Endometrium (tissue), 2 donors: ENCODE data around the gene FGFBP3.
"Not testable (repeated sequence)": the region's sequence is repeated elsewhere in the genome, so short reads cannot be mapped to it uniquely, and the experiment has no call there.

Experiments
- FAIRE-seq: peaks from 2 replicates; lab custom pipeline; 2012; peaks lifted over from hg19 to GRCh38; lab: Jason Lieb, UNC
- donor health status: control.
- donor health status: control.

The FGFBP3 gene

GRCh38 chr10:91901784-91902677 is 7.3 kb downstream of the FGFBP3 start:
- no peak for FAIRE-seq

GRCh38 chr10:91897421-91897820 is 11.9 kb downstream of the FGFBP3 start:
- FAIRE-seq: no peak

- no peak for FAIRE-seq
Observed at GRCh38 chr10:91896212-91896756, 13.0 kb downstream of the FGFBP3 start.

DNA sequence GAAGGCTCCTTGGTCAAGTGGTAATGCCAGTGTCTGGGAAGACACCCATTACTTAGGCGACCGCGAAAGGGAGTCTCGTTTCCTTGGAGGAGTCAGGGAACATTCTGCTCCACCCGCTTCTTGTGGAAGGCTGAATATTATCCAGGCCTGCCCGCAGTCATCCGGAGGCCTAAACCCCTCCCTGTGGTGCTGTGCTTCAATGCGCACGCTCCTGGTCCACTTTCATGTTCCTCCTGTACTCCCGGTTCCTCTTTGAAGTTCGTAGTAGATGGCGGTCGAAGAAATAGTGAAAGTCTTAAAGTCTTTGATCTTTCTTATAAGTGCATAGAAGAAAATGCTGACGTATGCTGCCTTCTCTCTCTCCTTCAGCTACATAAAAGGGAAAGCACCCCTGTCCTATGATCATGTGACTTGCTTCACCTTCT is 15.0 kb downstream of the FGFBP3 start:
- not testable (repeated sequence) for FAIRE-seq

DNA sequence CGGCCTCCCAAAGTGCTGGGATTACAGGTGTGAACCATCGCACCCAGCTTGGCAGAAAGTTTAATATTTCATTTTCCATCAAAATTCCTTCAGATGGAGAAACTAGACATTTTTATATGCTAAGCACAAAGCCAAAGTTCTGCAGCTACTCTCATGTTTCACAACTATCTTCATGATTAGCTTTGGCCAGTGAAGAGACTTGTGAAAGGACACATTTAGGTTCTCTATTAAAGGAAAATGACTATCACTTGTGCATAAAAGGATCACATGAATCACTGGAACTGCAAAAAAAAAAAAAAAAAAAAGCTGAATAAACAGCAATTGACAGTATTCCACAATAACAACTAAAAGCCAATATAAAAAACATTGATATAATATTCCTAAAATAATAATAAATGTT is 16.2 kb downstream of the FGFBP3 start:
- FAIRE-seq: no peak

DNA sequence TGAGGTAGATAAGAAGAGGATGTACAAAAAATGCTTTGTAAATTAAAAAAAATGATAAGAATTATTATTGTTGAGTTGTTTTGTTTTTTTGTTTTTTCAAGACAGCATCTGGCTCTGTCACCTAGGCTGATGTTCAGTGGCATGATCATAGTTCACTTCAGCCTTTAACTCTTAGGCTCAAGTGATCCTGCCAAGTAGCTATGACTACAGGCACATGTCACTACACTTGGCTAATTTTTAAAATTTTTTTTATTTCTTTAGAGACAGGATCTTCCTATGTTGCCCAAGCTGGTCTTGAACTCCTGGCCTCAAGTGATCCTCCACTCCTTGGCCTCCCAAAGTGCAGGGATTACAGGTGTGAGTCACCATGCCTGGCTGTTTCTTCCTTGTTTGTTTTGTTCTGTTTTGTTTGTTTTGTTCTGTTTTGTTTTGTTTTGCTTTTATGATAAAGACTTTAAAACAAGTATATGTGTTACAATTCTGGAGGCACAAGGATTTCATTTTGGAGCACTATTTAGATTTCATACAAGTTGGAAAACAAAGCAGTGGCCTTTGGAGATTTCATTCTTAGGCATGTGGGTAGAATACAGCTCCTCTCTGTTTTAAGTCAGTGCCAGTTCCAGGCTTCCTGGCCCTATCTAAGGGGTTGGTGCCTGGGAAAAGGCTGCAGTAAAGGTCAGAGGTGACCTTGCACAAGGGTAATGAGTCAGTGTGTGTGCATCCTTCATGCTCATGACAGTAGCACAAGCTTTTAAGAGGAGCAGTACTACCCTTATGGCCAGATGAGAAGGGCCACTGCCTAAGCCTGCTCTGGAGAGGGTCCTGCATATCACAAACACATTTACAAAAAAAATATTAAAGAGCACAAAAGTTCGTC is 17.9 kb downstream of the FGFBP3 start:
- no peak for FAIRE-seq

GRCh38 chr10:91887272-91888076 is 21.8 kb downstream of the FGFBP3 start:
- FAIRE-seq: no peak

GRCh38 chr10:91886954-91887271 is 22.4 kb downstream of the FGFBP3 start:
- no peak for FAIRE-seq

DNA sequence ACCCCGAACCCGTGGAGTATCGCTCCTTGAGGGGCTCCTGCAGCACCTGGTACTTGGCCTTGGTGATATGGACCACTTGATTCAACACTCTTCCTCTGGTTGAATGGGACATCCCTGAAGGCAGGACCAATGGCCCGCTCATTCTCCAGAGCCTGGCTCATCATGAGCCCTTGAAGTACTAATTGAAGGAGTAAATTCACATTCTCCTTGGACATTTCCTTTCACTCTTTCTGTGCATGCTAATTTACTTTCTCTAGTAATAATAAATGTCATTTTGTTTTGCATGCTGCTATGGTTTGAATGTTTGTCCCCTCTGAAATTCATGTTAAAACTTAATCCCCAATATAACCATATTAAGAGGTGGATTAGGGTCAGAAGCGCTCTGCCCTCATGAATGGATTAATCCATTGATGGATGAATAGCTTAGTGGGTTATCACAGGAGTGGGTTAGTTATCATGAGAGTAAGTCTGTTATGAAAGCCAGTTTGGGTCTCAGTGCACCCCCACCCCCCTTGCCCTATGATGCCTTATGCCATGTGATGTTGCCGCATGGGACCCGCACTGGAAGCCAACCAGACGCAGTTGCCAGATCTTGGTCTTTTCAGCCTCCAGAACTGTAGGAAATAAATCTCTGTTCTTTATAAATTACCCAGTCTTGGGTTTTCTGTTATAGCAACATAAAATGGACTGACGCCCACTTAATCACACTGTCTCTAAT is 23.8 kb downstream of the FGFBP3 start:
- FAIRE-seq: no peak

DNA sequence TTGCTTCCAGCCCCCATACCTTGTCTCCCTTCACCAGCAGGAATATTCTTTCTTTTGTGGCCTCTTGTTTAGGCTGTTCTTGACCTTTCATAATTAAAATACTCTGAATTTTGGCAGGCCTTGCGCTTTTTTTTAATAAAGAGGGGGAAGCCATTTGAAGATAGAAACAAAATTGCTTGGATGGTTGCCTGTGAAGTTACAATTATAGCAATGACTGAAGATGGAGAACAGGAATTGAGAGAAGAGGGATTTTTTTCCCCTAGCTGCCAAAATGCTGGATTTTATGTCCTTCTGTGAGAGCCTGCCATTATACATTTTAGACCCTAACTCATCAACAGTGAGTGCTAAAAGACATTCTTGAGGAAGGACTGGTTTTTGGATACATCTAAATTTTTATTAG is 24.8 kb downstream of the FGFBP3 start:
- no peak for FAIRE-seq

GRCh38 chr10:91883549-91884444 is 25.5 kb downstream of the FGFBP3 start:
- FAIRE-seq: no peak

DNA sequence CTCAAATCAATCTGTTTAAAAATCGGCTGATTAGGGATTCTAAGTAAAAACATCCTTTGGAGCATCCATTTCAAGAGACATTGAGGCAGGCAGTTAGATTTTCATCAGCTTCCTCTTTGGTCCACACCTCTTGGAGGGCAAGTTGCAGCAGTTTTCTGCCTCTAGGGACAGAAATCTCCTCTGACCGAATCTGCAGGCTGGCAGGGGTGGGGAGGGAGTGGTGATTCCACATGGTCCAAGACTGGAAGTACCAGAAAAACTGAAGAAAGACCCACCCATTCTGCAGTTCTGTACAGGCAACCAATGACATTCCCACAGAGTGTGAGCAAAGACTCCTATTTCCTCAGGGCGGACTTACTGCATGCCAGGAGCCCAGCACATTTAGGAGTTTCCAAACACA is 29.0 kb downstream of the FGFBP3 start:
- no peak for FAIRE-seq

- FAIRE-seq: no peak
Observed at GRCh38 chr10:91879515-91880170, 29.6 kb downstream of the FGFBP3 start.

- no peak for FAIRE-seq
Observed at GRCh38 chr10:91875779-91876178, 33.5 kb downstream of the FGFBP3 start.

DNA sequence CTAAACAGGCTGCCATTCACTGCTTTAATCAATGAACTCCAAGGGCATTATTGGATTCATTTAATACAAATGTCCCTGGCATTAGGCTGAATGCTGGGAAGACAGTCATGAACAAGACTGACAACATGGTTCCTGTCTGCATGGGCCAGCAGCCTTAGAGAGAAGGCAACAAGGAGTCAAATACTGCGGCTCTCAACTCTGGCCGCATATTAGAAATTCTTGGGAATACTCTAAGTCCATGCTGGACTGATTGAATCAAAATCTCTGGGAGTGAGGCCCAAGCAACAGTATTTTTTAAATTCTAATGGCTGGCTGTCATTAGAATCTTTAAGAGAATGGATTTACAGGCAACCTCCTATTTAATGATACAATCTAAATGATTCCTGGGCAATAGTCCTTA is 34.1 kb downstream of the FGFBP3 start:
- FAIRE-seq: no peak

DNA sequence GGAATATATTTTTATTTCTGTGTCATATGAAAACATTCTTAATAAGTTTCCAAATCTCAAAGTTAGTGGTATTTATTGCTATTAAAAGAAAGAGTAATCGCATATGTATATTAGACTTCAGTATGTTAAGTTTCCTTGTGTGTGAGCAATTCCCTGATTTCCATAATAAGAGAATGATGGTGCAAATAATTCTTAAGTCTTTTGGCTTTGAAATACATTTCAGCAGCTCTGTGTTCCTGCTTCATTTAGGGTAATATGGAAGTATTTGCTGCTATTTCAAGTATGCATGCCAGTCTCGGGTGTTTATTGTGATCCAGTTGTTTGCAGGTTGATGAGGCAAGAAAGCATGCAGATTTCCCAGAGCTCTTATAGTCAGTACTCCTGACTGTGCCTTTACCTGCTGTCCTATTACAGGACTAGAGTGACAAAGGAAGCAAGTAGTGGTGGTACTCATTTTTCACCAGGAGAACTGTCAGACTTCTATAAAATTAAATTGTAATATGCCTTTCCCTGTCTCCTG is 43.7 kb downstream of the FGFBP3 start:
- FAIRE-seq: no peak

DNA sequence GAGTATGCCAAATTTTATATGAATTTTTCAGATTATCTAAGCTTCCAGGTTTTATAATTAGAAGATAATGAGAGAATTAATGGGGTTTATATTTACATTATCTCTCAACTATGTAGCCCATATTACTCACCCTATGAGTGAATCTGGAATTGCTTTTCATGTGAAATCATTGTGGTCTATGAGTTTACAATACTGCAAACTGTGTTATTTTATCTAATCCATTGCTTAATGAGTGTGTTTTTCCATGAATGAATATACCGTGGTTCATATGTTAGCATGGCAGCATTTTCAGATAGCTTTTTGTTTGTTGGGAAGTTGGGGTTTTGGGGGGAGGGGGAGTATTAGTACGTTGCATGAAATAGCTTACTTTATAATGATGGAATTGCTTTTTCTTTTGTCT is 44.5 kb downstream of the FGFBP3 start:
- FAIRE-seq: no peak

GRCh38 chr10:91864099-91864498 is 45.2 kb downstream of the FGFBP3 start:
- no peak for FAIRE-seq

GRCh38 chr10:91860885-91861284 is 48.4 kb downstream of the FGFBP3 start:
- FAIRE-seq: no peak

DNA sequence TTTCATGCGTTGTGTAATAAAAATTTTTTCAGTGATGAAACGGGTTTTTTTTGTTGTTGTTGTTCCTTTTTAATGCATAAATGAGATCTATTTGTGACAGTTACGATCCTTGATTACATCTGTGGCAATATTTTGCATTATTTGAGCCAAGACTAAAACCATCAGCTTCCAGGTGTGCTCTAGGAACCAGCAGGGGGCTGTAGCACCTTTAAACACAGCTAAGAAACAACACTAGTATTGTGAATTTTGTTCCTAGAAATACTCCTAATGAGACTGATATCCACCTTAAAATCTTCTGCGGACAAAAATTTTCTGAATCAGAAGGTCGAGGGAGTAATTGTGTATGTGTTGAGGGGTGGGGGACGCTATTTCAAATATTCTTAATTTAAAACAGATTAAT is 52.6 kb downstream of the FGFBP3 start:
- no peak for FAIRE-seq
